ENCODE results near the gene AGAP3.

The AGAP3 gene

DNA sequence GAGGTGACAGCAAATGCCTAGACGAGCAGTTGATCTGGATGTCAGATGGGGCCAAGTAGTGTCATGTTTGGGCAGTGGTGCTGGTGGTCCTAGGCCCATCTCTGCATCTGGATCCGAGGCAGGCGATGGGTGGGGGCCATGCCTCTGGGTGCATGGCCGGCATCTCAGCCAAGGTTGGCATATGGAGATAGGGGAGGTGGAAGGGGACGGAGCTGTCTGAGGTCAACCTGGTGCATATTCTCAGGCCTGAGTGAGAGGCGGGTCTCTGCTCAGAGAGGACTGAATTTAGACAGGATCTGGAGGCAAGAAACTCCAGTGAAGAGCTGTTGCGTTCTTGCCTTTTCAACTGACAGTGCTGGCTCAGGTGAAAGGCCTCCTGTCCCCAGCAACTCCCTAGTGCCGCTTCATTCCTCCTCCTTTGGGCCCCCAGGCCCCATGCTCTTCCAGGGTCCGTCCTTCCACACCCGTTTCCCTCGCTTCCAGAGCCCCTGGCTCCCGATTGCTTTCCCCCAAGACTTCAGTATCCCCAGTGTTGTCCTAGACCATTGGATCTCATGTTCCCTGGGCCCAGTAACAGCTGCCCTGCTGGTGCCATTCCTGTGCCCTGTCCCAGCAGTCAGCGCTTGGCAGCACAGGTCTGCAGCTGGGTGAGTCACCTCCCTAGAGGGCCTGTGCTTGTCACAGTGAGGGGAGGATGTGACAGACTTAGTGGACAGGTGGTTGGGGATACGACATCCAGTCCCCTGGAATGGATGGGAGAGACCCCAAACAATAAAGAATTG lies 48.7 kb downstream of the AGAP3 start:
- DNase-seq (ENCODE audit: low read depth in 2 of 2) = no peak

- no peak for DNase-seq (ENCODE audit: low read depth in 2 of 2)
These were observed 49.2 kb downstream of the AGAP3 start for GRCh38 chr7:151135525-151135845.

DNA sequence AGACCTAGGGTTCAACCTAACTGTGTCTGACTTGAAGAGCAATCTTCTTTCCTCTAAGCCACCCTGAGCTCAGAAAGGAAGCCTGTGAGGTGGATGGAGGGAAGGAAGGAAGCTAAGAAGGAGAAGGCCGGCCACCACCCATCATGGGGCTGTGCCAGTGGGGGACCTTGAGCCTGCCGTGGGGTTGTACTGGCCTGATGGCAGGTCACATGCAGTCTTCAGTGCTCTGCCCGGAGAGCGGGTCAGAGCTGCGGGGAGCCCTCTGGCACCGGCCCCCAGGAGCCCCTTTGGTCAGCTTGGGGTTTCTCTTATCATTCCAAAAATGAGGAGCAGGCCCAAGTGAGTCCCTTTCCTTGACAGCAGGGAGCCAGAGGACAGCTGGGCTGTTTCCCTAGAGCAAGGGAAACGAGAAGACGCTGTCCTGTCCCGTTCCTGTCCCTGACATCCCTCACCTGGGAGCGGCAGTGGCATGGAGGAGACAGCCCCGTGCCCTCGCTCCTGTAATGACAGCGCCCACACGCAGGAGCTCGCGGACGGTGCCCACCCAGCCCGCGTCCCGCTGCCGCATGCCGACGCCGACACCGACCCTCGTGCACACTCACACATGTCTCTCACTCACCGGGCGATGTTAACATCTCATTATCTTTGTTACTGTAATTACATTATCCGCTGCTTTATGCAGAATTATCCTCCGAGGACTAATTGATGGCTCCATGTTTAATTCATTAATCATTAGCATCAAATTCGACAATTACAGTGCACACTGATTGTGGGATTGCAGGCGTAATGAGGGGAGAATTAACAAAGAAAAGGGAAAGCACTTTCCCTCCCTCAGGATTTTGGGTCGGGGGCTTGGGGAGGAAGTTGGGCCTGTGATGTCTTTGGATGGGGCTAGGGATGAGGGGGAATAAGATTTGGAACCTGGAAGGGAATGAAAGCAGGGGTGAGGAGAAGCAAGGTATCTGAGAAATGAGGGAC lies 49.9 kb downstream of the AGAP3 start:
- no peak for DNase-seq (ENCODE audit: low read depth in 2 of 2)

GRCh38 chr7:151137076-151137675 lies 50.9 kb downstream of the AGAP3 start:
- no peak for DNase-seq (ENCODE audit: low read depth in 2 of 2)

DNA sequence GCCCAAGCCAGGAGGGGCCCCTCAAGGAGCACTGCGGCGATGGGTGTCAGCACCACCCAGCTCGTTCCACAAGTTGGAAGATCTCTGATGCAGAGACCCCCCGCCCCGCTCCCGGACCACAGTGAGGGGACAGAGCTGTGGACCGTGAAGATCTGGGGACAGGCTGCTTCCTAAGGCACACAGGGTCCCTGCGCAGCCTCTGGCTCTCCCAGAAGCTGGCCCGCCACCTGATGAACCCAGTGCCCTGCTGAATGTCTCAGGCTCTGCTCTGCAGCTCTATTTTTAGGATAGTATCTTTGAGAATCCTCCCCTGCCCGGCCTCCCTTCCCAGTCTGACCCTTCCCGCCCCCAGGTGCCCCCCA lies 51.5 kb downstream of the AGAP3 start:
- no peak for DNase-seq (ENCODE audit: low read depth in 2 of 2)

- DNase-seq (ENCODE audit: low read depth in 2 of 2) = no peak
These were observed 52.0 kb downstream of the AGAP3 start for GRCh38 chr7:151138153-151138851.

- no peak for DNase-seq (ENCODE audit: low read depth in 2 of 2)
These were observed 53.0 kb downstream of the AGAP3 start for GRCh38 chr7:151139071-151139790.

DNA sequence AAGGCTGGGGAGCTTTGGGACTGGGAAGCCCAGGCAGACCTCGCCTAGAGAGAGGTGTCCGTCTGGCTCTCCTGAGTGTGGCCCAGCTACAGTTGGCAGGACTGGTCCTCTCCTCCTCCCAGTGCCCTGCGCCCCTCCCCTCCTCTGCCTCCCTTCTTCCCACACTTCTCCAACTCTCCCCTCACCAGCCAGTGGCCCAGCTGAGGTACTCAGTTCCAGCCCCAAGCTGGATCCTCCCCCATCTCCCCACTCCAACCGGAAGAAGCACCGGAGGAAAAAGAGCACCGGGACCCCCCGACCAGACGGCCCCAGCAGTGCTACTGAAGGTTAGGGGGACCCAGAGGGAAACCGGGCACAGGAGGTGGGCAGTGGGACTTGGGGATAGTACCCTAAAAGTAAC lies 53.5 kb downstream of the AGAP3 start:
- DNase-seq (ENCODE audit: low read depth in 2 of 2) = no peak

GRCh38 chr7:151140826-151141225 lies 54.6 kb downstream of the AGAP3 start:
- no peak for DNase-seq (ENCODE audit: low read depth in 2 of 2)

DNA sequence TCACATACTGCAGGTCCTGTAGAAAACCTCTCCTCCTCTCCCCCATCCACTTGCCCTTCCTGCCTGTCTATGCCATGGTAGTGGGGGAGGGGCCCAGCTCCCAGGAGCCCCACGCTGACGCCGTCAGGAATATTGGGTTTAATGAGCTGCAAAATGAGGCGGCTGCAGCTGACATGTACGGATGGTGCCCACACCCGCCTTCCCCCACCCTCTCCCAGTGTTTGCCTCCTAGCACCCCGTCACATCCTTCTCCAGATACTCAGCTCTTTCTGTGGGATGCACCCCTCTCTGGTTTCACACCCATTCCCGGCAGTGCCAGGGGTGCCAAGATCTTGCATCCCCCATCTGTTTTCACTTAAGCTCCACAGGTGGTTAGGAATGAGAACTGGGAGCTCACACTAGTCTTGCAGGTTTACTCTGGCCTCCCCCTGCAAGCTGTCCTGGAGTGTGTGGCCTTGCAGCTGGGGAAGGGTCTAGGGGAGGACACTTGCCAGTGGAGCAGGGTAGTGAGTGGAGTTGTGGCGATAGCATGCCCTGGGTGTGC lies 55.1 kb downstream of the AGAP3 start:
- no peak for DNase-seq (ENCODE audit: low read depth in 2 of 2)

- no peak for DNase-seq (ENCODE audit: low read depth in 2 of 2)
These were observed 55.8 kb downstream of the AGAP3 start for GRCh38 chr7:151141855-151142685.

DNA sequence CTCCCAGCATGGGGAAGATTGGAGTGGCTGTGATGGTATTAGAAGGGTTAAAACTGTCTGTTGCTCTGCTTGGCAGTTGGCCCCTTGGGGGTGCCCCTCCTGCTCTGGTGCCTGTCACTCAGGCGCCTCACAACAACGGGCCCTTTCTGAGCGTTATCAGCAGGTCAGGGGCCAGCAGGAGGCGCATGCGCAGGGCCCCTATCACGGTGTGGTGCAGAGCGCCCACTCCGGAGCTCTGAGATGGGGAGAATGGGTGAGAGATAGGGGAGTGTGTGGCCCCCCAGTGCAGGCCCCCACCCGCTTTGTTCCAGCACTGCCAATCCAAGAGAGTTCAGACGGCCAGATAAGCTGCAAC lies 56.4 kb downstream of the AGAP3 start:
- DNase-seq (ENCODE audit: low read depth in 2 of 2) = no peak

DNA sequence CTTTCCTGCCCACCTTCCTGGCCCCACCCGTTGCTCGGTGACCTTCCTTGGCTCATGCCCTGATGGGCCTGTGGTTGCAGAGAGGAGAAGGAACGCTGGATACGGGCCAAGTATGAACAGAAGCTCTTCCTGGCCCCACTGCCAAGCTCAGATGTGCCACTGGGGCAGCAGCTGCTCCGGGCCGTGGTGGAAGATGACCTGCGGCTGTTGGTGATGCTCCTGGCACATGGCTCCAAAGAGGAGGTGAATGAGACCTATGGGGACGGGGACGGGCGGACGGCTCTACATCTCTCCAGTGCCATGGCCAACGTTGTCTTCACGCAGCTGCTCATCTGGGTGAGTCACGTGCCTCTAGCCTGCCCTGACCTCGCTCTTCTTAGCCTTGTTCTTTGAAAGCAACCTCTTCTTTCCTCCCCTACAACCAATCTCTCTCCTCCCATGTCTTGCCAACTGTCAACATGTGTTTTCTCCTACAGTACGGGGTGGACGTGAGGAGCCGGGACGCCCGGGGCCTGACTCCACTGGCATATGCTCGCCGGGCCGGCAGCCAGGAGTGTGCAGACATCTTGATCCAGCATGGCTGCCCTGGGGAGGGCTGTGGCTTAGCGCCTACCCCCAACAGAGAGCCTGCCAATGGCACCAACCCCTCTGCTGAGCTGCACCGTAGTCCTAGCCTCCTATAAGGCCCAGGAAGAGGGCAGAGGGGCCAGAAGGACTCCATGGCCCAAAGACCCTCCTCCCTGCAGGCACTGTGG lies 57.2 kb downstream of the AGAP3 start:
- no peak for DNase-seq (ENCODE audit: low read depth in 2 of 2)

DNA sequence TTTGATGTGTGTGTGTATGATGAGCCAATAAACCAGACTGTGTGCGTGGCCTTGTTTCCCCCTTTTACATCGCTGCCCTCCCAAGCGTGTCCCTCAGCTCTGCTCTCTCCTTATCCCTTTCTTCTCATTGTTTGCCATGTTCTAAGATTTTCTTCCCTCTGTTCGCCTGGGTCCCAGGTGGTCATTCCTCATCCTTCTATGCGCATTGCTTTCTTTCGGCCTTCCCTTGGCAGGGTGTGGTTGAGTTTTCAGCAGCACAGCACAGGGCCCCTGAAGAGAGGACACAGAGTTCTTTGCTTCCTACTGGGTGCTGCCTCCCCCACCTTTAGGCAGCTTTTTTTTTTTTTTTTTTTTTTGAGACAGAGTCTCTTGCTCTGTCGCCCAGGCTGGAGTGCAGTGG lies 58.1 kb downstream of the AGAP3 start:
- DNase-seq (ENCODE audit: low read depth in 2 of 2) = no peak

DNA sequence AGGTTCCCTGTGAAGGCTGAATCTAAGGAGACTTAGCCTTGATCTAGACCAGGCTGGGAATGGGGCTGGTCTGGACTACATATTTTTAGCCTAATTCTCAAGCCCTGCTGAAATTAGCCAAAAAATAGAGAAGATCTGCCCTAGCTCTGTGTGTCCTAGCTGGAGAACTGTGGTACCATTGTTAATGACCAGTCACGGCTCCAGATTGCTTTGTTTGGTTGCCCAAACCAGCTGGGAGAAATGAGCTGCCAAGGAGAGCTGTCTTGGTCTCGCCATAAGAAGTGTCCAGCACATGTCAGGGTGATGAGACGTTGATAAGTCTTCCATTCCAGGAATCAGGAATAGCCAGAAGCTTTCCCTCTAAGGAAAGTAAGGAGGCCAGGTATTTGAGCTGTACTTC lies 60.5 kb downstream of the AGAP3 start:
- no peak for DNase-seq (ENCODE audit: low read depth in 2 of 2)

DNA sequence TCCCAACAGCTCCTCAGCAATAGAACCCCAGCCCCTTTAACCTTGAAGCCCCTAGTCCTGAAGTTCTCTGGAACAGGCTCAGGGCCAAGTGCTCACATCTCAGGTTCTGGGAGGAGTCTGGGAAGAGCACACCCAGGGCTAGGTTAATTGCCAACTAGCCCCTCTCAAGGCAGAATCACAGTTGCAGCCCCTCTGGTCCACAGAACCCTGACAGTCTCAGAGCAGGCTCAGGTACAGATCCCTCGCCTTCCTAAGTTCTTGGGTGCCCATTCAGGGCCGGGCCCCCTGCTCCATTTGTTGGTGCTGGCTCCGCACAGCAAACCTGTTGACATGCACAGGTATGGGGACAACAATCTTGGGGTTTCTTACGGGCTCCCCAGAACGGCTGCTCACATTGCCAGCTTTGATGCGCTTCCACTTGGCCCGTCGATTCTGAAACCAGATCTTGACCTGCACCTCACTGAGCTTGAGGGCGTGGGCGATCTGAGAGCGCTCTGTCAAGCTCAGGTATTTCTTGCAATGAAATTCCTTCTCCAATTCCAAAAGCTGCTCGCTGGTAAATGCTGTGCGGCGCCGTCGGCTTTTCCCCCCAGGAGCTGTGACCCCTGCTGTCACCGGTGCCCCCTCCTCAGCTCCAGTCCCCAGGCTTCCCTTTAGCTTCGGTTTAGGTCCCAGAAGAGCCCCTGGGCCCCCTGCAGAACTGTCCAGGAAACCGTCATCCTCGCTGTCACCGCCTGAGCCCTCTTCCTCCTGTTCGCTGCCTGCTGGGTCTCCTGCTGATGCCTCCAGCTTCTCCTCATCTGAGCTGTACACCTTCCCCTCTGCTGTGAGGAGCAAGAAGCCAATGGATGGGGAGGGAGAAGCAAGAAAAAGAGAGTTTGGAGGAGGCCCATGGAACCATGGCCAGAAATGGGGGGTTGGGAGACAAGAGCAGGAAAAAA lies 62.3 kb downstream of the AGAP3 start:
- DNase-seq (ENCODE audit: low read depth in 2 of 2) = no peak

DNA sequence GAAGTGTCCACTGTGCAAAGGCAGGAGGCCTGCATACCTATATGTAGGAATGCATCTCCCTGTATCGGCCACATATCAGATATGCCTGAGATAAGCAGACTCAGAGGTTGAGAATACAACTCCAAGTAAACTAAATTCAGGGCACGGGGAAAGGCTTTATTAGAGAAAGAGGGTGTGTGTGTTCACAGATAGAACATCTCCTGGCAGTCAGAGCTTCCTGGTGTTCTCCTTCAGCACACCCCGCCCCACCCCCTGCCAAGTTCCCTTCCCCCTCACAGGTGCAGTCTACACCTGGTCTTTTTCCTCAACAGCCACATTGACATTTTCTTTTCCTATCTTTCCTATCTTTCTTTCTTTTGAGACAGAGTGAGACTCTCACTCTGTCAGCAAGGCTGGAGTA lies 64.1 kb downstream of the AGAP3 start:
- DNase-seq (ENCODE audit: low read depth in 2 of 2) = no peak

Data from stimulated activated CD4-positive, alpha-beta T cell treated with anti-CD3 and anti-CD28 coated beads, Interleukin-1b, Interleukin-23, amount 100 ng/mL, for 4 hours (primary cell).